Raji (cell line): ENCODE data around the gene ADH6.

Experiments
- POLR2A ChIP-seq: IDR thresholded peaks from 2 replicates; pipeline ENCODE4 v1.6.1; 2011; ENCODE audit warnings: low read depth, low read length, control low read depth; ENCODE audit not compliant: insufficient read depth

ADH6 gene

DNA sequence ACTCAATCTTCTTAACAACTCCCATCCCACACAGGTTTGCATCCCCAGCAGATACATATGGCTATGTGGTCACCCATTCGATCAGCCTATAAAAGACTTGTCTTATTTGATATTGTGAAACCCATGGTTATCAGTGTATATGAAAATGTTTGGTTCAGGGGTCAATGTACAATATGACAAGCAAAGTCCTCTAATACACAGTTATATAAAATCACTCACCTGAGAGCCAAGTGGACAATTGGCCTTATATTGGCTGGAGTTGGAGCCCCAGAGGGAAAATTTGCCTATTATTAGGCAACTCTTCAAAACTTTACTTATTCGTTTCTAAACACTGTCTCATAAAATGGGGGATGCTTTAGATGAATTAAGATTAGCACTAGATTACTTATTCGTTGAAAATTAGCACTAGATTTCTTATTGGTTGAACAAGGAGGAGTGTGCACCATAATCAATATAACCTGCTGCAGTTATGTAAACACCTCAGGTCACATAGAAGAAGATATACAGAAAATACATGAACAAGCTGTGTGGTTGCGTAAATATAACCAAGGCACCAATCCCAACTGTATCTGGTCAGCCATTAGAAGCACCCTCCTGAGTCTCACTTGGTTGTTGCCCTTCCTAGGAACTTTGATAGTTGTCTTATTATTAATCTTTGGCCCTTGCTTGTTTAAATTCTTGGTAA is 64.2 kb downstream of the ADH6 start:
- no peak for TF ChIP-seq POLR2A
